Suprapubic skin (tissue), 4 donors: Measurements from ENCODE around the gene SUPT20H.

Experiments used
- POLR2A ChIP-seq, 2 donors: fragments of 450-650 bp; IDR thresholded peaks; one replicate each; pipeline ENCODE4 v1.6.1; 2017; ENCODE audit warnings: antibody characterized with exemption in 2 of 2, mild to moderate bottlenecking in 2 of 2, moderate library complexity in 2 of 2
- POLR2AphosphoS5 ChIP-seq, 3 donors: sonication (generic); formaldehyde crosslinking; IDR thresholded peaks; one replicate each; pipeline ENCODE4 v1.6.1; 2017; ENCODE audit warnings: antibody characterized with exemption in 3 of 3
- TF ChIP-seq, protein P1 (sequence below), 2 donors: fragments of 200-600 bp in 1 of 2; fragments of 450-650 bp in 1 of 2; sonication (generic) in 1 of 2; IDR thresholded peaks; one replicate each; pipeline ENCODE4 v1.5.1; 2016 to 2019; ENCODE audit warnings: antibody characterized with exemption in 2 of 2, mild to moderate bottlenecking in 1 of 2, moderate library complexity in 1 of 2

DNA sequence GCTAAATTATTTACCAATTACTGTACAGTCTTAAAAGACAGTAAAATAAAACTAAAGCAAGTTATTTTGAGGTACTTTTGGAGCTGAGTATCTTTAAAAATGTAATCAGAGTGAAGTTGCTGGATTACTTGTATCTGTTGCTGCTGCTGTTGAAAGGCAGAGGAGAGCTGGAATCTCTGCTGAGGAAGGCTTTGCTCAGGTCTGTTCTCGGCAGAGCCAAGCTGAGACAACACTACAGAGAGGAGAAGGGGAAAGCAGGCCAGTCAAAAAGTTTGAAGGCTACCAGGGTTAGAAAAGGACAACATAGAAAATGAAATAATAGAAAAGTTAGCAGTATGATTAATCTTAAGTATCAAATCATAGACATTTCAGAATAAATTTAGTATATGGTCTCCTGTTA lies 49.1 kb downstream of the SUPT20H start:
- TF ChIP-seq, protein P1, sequence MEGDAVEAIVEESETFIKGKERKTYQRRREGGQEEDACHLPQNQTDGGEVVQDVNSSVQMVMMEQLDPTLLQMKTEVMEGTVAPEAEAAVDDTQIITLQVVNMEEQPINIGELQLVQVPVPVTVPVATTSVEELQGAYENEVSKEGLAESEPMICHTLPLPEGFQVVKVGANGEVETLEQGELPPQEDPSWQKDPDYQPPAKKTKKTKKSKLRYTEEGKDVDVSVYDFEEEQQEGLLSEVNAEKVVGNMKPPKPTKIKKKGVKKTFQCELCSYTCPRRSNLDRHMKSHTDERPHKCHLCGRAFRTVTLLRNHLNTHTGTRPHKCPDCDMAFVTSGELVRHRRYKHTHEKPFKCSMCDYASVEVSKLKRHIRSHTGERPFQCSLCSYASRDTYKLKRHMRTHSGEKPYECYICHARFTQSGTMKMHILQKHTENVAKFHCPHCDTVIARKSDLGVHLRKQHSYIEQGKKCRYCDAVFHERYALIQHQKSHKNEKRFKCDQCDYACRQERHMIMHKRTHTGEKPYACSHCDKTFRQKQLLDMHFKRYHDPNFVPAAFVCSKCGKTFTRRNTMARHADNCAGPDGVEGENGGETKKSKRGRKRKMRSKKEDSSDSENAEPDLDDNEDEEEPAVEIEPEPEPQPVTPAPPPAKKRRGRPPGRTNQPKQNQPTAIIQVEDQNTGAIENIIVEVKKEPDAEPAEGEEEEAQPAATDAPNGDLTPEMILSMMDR (IDR thresholded peaks at IDR 0.05): no peak
- TF ChIP-seq POLR2A (IDR thresholded peaks at IDR 0.05) (no peak), POLR2AphosphoS5 (IDR thresholded peaks at IDR 0.05) (no peak)
